Ureter (tissue), 1 donor: ENCODE results near the gene ZFYVE16. TPM values are rescaled to one million over a fixed set of nuclear protein-coding genes. Genes with fewer than 3 reads are reported as not detected.
"Not testable (repeated sequence)": the region's sequence is repeated elsewhere in the genome, so short reads cannot be mapped to it uniquely, and the experiment has no call there.

Source experiments
- DNase-seq: peaks from one replicate; pipeline ENCODE4 v3.0.0-alpha.2; 2020; ENCODE audit warnings: low spot score
- total RNA-seq: library from RNA; stranded (reverse); gene quantifications from one replicate; pipeline ENCODE4 v1.2.4, GENCODE V29; 2023
- donor health status: DM: yes; HTN: yes; CAD: no.

Gene ZFYVE16
- 62.3 TPM for total RNA-seq

DNA sequence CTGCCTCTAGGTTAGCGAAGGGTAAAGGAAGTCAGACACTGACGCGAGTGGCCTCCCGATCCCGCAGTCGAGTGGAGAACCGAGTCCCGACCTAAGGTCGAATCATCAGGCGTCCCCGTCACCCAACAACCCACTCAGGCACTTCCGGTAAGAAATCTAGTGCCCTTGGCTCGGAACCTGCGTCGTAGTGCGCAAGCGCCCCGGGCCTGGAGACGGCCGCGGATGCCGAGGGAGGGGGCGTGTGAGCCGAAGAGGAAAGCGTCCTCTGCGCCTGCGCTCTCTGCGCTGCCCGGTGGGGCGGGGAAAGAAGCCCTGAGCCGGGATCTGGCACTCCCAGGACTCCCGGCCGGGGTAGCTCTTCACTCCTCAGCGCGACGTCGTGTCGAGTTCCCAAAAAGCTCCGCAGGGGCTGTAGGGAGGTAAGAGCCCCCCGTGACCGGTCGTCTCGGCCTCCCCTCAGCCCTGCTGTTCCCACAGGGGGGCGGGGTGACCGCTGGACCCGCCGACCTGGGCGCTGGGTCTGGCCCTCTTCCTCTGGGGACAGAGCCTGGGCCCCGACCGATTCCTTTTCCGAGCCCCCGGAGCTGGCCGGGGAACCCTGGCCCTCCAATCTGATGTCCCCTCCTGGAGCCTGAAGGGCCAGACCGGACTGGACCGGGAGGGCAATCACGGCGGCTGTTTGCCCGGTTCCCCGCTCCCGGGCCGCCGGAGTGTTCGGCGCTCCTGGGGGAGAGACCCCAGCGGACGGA, at the start of gene ZFYVE16:
TSS of gene ZFYVE16 (plus strand) at position 330 of the 749 bp plus-strand sequence. CDS start 26,084 bp downstream, outside the sequence.
- peak; percentile 98 for DNase-seq

- DNase-seq, result no peak
Measured at GRCh38 chr5:80360914-80361444, 46.9 kb upstream of the ZFYVE16 start.

GRCh38 chr5:80364892-80365291, 43.0 kb upstream of the ZFYVE16 start:
- DNase-seq, result no peak

GRCh38 chr5:80368661-80369480, 39.0 kb upstream of the ZFYVE16 start:
- no peak for DNase-seq

GRCh38 chr5:80369521-80369920, 38.3 kb upstream of the ZFYVE16 start:
- DNase-seq, result no peak

- DNase-seq, result no peak
Measured at GRCh38 chr5:80370390-80370789, 37.5 kb upstream of the ZFYVE16 start.

GRCh38 chr5:80372780-80373179, 35.1 kb upstream of the ZFYVE16 start:
- DNase-seq, result no peak

- no peak for DNase-seq
Measured at GRCh38 chr5:80374188-80374587, 33.7 kb upstream of the ZFYVE16 start.

GRCh38 chr5:80376557-80376956, 31.3 kb upstream of the ZFYVE16 start:
- no peak for DNase-seq

DNA sequence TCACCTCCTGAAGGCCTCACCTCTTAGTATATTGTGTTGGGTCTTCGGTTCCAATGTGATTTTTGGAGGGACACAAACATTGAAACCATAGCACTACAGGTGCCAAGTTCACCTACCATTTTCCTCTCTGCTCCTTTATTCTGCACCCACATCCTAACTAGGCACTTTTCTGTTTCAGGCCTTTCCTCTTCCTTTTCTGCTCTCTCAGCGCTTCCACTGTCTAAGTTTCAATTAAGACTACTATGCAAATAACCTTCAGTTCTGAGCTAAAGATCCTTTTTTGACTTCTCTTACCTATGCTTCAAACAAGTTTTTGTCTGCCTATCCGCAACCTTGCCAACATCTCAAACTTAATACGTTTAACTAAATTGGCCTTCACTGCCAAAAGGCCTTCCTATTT, 25.4 kb upstream of the ZFYVE16 start:
- DNase-seq, result no peak

DNA sequence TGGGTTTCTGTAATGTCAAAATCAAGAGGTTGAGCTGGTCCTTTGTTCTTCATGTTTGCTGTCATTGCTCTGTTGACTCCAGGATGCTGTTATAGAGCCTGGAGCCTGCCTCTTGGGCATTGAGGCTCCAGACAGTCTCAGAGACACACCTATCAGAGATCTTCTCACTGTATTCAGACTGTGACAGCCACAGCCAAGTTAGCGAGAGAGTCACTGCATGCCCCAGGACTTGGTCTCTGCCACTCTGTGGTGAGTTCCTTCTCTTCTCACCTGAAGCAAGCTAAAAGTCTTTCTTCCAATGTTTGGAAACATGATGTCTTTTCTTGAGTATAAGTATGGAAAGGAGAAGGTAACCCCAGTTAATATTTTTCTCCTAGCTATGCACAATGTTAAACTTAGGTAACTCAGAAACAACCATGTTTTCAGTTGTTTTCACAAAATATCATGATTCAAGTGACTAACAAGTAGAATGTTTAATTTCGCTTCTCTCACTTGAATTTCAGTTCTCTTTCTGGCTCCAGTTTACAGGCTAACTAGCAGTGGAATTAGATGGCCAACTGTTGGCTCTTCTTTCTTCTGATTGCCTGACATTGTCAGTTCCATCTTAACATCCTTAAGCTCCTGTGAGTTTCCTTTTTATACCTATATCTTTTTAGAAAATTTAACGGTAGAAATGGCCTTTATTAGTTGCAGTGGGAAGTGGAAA, 20.6 kb upstream of the ZFYVE16 start:
- DNase-seq, result no peak

- no peak for DNase-seq
Measured at GRCh38 chr5:80389580-80389979, 18.3 kb upstream of the ZFYVE16 start.

DNA sequence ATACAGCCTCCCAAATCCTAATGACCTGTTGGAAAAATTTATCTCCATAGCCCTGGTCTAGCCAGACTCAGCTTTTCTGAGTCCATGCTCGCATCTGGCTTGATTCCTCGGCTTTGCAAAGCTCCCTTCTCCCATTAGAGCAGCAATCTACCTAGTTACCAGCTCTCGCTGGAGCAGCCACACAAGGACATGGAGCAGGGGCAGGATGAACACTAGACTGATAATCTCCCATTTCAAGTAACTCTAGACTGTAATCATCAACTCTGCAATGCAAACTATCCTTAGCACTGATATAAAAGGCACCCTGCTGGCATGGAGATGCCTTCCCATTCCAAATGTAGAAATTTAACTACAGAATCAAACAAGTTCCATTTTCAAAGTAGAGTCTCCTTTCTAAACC, 17.5 kb upstream of the ZFYVE16 start:
- not testable (repeated sequence) for DNase-seq

- not testable (repeated sequence) for DNase-seq
Measured at GRCh38 chr5:80391267-80391666, 16.6 kb upstream of the ZFYVE16 start.

DNA sequence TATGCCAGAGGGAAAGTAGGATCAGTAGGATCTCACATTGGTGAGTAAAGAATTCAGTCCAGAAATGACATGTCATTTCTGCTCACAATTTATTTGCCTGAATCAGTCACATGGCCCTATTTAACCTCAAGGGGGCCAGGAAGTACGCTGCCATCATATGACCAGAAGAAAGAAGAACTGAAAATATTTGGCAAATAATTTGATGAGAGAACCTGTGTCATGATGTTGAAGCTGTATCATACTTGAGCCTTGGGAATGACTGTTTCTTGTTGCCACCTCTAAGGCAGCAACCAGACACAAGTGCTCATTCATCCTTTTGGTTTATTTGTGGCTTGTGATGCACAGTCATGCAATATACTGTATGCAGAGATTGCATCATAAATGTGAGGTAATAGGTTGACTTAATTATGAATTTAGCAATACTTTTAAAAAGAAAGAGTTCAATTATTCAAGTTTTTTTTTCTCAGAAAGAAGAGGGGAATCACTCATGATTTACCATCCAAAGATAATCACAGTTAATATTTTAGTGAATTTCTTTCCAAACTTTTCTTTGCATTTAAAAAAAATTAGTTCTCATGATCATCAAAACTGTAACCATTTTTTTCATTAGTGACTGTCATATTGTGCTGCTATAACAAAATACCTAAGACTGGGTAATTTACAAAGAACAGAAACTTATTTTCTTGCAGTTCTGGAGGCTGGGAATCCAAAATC, 8.2 kb upstream of the ZFYVE16 start:
- DNase-seq, result no peak

GRCh38 chr5:80400368-80400767, 7.5 kb upstream of the ZFYVE16 start:
- DNase-seq, result not testable (repeated sequence)

GRCh38 chr5:80403782-80404181, 4.1 kb upstream of the ZFYVE16 start:
- DNase-seq, result no peak

GRCh38 chr5:80406980-80407734, 707 bp upstream of the ZFYVE16 start:
- DNase-seq, result peak; percentile 44

DNA sequence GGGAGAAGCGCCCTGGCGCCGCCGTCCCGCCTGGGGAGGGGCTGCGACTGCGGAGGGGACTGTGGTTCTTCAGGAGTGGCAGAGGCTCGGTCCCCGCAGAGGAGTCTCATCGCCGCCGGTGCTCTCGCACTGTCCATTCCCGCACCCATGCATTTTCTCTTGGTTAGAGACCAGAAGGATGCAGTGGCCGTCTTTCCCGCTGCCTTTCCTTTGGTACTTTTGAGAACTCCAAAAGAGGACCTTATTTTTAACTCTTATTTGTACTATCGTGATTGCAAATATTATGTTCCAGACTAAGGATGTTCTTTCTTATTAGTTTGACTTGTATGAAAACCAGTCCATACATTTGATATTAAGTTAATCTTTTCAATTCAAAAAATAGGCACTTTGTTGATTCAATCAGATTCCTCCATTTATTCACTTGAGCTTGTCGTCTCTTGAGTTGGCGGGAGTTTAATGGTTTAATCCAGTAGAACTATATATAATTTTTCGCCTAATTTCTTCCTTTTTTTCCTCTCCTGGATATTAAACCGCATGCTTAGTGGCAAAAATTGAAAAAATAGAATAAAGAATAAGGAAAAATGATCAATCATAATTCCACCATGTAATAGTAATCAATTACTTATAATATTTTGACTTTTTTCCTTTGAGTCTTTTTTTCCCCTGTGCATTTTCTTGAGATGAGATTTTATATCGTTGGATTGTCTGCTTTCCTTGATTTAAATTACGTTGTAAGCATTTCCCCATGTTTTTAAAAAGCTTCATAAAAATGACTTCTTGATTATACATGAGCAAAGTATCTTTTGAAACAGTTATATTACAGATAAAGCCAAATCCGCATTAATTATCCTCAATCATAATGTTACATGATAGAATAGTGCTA, 861 bp downstream of the ZFYVE16 start:
- DNase-seq, result no peak
